ENCODE results near the gene TDRKH.
"Not testable (repeated sequence)": the region's sequence is repeated elsewhere in the genome, so short reads cannot be mapped to it uniquely, and the experiment has no call there.

Gene TDRKH

GRCh38 chr1:151802372-151802771 is 12.1 kb upstream of the TDRKH start:
- no peak for DNase-seq (ENCODE audit: low spot score)

DNA sequence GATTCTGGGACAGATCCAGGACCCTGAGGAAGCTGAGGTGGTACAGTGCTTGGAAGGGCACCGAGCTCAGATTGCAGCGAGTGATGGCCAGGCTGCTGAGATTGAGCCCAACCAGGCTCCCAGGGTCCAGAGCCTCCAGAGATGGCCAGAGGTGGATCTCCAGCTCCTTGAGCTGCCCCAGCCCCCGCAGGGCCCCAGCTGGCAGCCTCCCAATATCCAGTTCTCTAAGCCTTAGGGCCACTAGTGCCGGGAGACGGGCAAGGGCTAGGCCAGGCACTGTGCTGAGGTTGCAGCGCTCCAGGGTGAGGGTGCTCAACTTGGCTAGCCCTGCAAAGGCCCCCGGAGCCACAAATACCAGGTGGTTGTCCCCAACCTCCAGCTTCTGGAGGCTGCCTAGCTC is 11.5 kb upstream of the TDRKH start:
- no peak for DNase-seq (ENCODE audit: low spot score)

- DNase-seq (ENCODE audit: low spot score) = no peak
These were observed 11.1 kb upstream of the TDRKH start for GRCh38 chr1:151801310-151801820.

DNA sequence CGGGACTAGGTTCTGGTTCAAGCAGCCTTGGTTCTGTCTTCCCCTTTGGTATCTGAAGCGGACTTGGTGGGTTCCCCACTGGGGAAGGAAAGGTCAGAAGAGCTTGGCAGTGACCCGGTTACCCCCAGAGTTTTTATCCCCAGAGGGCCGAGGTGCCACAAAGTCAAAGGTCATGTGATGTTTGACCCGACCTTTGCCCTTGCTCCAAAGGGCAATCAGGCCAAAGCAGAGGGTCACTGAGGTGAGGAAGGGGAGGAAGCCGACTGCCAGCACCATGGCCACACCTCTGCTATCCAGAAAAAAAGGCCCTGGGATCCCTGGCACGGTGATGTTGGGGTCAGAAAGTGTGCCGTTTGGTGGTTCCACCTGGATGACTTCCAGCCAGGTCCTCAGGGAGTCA is 10.5 kb upstream of the TDRKH start:
- DNase-seq (ENCODE audit: low spot score) = no peak

GRCh38 chr1:151799179-151800022 is 9.1 kb upstream of the TDRKH start:
- DNase-seq (ENCODE audit: low spot score) = no peak

DNA sequence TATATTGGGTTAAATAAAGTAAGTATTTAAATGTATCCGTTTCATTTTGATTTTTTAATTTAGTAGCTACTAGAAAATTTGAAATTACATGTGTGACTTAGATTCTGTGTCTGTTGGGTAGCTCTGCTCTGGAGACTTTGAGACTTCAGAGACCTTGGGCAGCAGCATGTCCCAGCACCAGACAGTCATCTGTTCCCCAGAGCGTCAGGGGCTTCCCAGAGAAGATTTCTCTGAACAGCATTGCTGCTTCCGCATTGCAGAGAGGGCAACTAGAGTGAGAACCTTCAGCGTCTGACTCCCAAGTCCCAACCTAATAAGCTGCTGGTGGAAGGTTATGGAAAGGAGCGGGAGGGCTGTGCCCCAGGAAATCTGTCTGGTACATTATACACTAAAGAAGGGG is 8.3 kb upstream of the TDRKH start:
- no peak for DNase-seq (ENCODE audit: low spot score)

GRCh38 chr1:151790940-151791651 is 796 bp upstream of the TDRKH start:
- DNase-seq (ENCODE audit: low spot score) = peak; percentile 32

GRCh38 chr1:151787689-151788088 is 2.6 kb downstream of the TDRKH start:
- DNase-seq (ENCODE audit: low spot score) = no peak

GRCh38 chr1:151783796-151784195 is 6.5 kb downstream of the TDRKH start:
- DNase-seq (ENCODE audit: low spot score) = no peak

GRCh38 chr1:151782741-151783140 is 7.6 kb downstream of the TDRKH start:
- DNase-seq (ENCODE audit: low spot score) = no peak

- not testable (repeated sequence) for DNase-seq (ENCODE audit: low spot score)
These were observed 8.3 kb downstream of the TDRKH start for GRCh38 chr1:151782026-151782425.

DNA sequence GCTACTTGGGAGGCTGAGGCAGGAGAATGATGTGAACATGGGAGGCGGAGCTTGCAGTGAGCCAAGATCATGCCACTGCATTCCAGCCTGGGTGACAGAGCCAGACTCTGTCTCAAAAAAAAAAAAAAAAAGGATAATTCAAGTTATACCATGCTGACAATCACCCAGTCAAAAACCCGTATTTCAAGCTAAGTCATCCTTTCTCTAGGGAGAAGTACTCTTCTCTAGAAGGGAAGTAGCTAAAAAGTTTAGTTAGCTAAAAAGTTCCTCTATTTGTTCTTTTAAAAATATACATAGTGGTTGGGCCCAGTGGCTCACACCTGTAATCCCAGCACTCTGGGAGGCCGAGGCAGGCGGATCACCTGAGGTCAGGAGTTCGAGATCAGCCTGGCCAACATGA is 9.6 kb downstream of the TDRKH start:
- not testable (repeated sequence) for DNase-seq (ENCODE audit: low spot score)

DNA sequence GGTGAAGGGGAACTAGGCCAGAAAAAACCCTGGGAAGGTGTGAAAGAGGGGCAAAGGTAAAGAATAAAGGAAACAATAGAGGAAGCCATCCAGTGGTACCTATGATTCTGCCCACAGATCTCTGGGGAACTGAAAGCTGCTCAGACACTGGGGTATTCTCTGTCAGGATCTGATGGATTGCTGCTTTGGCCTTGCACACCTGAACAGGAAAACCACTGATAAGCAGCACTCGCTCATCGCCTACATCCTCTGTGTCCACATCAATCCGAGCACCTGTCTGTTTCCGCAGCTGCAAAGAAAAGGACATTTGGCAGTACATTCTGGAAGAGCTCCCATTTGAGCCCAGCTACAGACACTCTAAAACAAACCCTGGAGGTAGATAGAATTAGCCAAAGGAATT is 10.4 kb downstream of the TDRKH start:
- DNase-seq (ENCODE audit: low spot score) = no peak

GRCh38 chr1:151777317-151777716 is 13.0 kb downstream of the TDRKH start:
- DNase-seq (ENCODE audit: low spot score) = no peak

DNA sequence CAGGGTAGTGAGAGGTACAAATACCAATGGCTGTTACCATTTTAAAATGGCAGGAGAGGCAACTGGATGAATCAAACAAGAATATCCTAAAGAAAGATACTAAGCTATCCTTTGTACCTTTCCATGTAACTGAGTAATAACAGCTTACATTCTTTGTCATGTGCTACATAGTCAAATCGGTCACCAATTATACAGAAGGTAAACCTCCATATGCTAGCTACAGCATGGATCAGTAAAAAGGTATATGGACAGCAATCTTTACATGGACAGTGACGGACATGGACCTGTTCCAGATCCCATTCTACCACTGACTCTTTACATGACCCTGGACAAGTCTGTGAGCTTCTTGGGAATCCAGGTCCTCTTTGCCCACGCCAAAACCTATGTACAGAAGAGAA is 13.6 kb downstream of the TDRKH start:
- DNase-seq (ENCODE audit: low spot score) = no peak

GRCh38 chr1:151775894-151776664 is 14.2 kb downstream of the TDRKH start:
- no peak for DNase-seq (ENCODE audit: low spot score)

GRCh38 chr1:151774256-151774922 is 15.9 kb downstream of the TDRKH start:
- DNase-seq (ENCODE audit: low spot score) = no peak

GRCh38 chr1:151773702-151774101 is 16.6 kb downstream of the TDRKH start:
- DNase-seq (ENCODE audit: low spot score) = no peak

- not testable (repeated sequence) for DNase-seq (ENCODE audit: low spot score)
These were observed 21.0 kb downstream of the TDRKH start for GRCh38 chr1:151769270-151769669.

DNA sequence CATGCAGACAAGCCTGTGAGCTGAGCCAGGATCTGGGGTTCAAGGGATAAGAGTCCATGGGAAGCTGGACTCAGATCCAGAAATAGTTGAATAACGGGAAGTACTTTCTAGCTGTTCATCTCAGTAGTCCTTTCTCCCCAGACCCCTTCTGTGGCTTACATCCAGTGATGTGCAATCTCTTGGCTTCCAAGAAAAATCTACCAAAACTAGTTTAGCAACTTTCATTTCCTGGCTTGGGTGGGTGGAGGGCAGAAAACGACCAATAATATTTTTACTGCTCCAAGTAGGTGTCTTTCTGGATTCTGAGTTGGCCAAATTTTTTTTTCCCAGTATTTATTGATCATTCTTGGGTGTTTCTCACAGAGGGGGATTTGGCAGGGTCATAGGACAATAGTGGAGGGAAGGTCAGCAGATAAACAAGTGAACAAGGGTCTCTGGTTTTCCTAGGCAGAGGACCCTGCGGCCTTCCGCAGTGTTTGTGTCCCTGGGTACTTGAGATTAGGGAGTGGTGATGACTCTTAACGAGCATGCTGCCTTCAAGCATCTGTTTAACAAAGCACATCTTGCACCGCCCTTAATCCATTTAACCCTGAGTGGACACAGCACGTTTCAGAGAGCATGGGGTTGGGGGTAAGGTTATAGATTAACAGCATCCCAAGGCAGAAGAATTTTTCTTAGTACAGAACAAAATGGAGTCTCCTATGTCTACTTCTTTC is 21.8 kb downstream of the TDRKH start:
- DNase-seq (ENCODE audit: low spot score) = peak; percentile 19

DNA sequence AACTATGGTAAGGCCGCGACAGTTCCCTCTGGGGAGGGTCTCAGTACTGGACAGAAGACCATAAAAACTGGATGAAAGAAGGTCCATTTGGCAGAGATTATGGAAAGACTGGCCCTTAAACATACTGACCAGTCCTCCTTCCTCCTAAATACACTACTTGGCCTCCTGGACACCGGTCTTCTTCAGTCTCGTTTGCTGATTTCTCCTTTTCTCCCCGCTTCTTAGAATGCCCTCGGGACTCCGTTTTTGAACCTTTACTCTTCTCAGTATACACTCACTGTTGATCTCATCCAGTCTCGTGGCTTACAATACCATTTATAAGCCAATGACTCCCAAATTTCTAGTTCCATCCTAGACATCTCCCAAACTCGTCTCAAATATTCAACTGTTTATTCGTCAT is 26.3 kb downstream of the TDRKH start:
- DNase-seq (ENCODE audit: low spot score) = no peak

Measured in LoVo (cell line).